ENCODE results near the gene PLEKHG2. TPM values are rescaled to one million over a fixed set of nuclear protein-coding genes. Genes with fewer than 3 reads are reported as not detected.

The PLEKHG2 gene
- total RNA-seq, 4 donors from 2014 or later = 16.7 to 38.4 (median 22.2) TPM

- no peak overlapping the region for H3K4me3 ChIP-seq
- H3K4me1 ChIP-seq = peaks cover 0 to 6% (median 2%) of the 10 kb centered on the region in 4 donors
- H3K27ac ChIP-seq (replicated peaks in 1 of 4) = no peak overlapping the region
- no peak for TF ChIP-seq EP300 (IDR thresholded peaks at IDR 0.05)
- no peak for TF ChIP-seq POLR2A (IDR thresholded peaks at IDR 0.05; ENCODE audit: low read depth)
- TF ChIP-seq CTCF (IDR thresholded peaks at IDR 0.05) = no peak
- TF ChIP-seq POLR2AphosphoS5 (IDR thresholded peaks at IDR 0.05) = no peak
- H3K9me3 ChIP-seq = no peaks in the 10 kb centered on the region
- peaks cover 24 to 81% (median 79%) of the 10 kb centered on the region in 4 donors for H3K36me3 ChIP-seq
- 92% methylated on average over 5 of the region's 5 CpGs for WGBS
- intact Hi-C loops (cut with DNase I) = loop anchor here (10.0 kb wide), 1 partner anchor 77 kb away; the partner anchor contains the start of gene SAMD4B
- no peak for DNase-seq (ENCODE audit: extremely low spot score)
- no peaks in the 10 kb centered on the region for H3K27me3 ChIP-seq
Measured at GRCh38 chr19:39422020-39422419, 9.6 kb downstream of the PLEKHG2 start.

- no peaks in the 10 kb centered on the region for H3K27me3 ChIP-seq
- WGBS = 93% methylated on average over 15 of the region's 35 CpGs
- TF ChIP-seq POLR2AphosphoS5 (IDR thresholded peaks at IDR 0.05) (peak in 1 of 2 donors; percentile 7), CTCF (IDR thresholded peaks at IDR 0.05) (no peak)
- intact Hi-C loops (cut with DNase I) = loop anchor here (10.0 kb wide), 1 partner anchor 79 kb away; the partner anchor contains the start of gene SAMD4B
- peaks cover 8 to 12% (median 11%) of the 10 kb centered on the region in 4 donors for H3K4me1 ChIP-seq
- H3K4me3 ChIP-seq = no peak overlapping the region
- peaks cover 16 to 67% (median 65%) of the 10 kb centered on the region in 4 donors for H3K36me3 ChIP-seq
- H3K27ac ChIP-seq (replicated peaks in 1 of 4) = no peak overlapping the region
- DNase-seq (ENCODE audit: extremely low spot score) = no peak
- no peaks in the 10 kb centered on the region for H3K9me3 ChIP-seq
Measured at GRCh38 chr19:39423258-39424086, 11.0 kb downstream of the PLEKHG2 start.

- Histone ChIP-seq H3K36me3 (peaks cover 10 to 52% (median 50%) of the 10 kb centered on the region in 4 donors), H3K27me3 (no peaks in the 10 kb centered on the region), H3K9me3 (no peaks in the 10 kb centered on the region), H3K4me1 (peaks cover 19 to 26% (median 24%) of the 10 kb centered on the region in 4 donors), H3K27ac (replicated peaks in 1 of 4) (no peak overlapping the region), H3K4me3 (no peak overlapping the region)
- TF ChIP-seq CTCF (IDR thresholded peaks at IDR 0.05) (no peak), POLR2AphosphoS5 (IDR thresholded peaks at IDR 0.05) (no peak)
- intact Hi-C loops (cut with DNase I) = loop anchor here (10.0 kb wide), 1 partner anchor 80 kb away; the partner anchor contains the start of gene SAMD4B
- 61% methylated on average over 9 of the region's 16 CpGs for WGBS
- DNase-seq (ENCODE audit: extremely low spot score) = no peak
Measured at GRCh38 chr19:39424934-39425333, 12.5 kb downstream of the PLEKHG2 start.

GRCh38 chr19:39425744-39426143 is 13.3 kb downstream of the PLEKHG2 start:
- TF ChIP-seq POLR2AphosphoS5 (IDR thresholded peaks at IDR 0.05) (peak in 1 of 2 donors; percentile 10), CTCF (IDR thresholded peaks at IDR 0.05) (no peak), POLR2A (IDR thresholded peaks at IDR 0.05; ENCODE audit: low read depth) (no peak)
- Histone ChIP-seq H3K27ac (replicated peaks in 1 of 4) (no peak overlapping the region), H3K9me3 (no peaks in the 10 kb centered on the region), H3K4me3 (no peak overlapping the region), H3K36me3 (peaks cover 3 to 44% (median 43%) of the 10 kb centered on the region in 4 donors), H3K4me1 (peaks cover 19 to 33% (median 28%) of the 10 kb centered on the region in 4 donors), H3K27me3 (no peaks in the 10 kb centered on the region)
- WGBS = 85% methylated on average over 7 of the region's 7 CpGs
- intact Hi-C loops (cut with DNase I) = loop anchor here (10.0 kb wide), 1 partner anchor 81 kb away; the partner anchor contains the start of gene SAMD4B
- DNase-seq (ENCODE audit: extremely low spot score) = no peak

All from esophagus muscularis mucosa (tissue), 4 donors.